Effector memory CD4-positive, alpha-beta T cell (primary cell): ENCODE measurements around the gene TMBIM4.

Source experiments
- DNase-seq, 3 donors: peaks; one replicate each; pipeline ENCODE4 v3.0.0-alpha.2; 2020
- H3K27ac ChIP-seq: 2 replicates; pipeline ENCODE4 v1.7.0; 2013; ENCODE audit warnings: mild to moderate bottlenecking, low read length, moderate library complexity; ENCODE audit not compliant: insufficient read depth, poor library complexity, severe bottlenecking
- H3K27me3 ChIP-seq: replicated peaks from 2 replicates; pipeline ENCODE4 v1.7.0; 2013; ENCODE audit warnings: mild to moderate bottlenecking, low read length; ENCODE audit not compliant: insufficient read depth, control insufficient read depth, poor library complexity, severe bottlenecking
- H3K36me3 ChIP-seq: 2 replicates; pipeline ENCODE4 v1.7.0; 2013; ENCODE audit warnings: mild to moderate bottlenecking, low read length, moderate library complexity; ENCODE audit not compliant: control insufficient read depth, insufficient read depth
- H3K4me1 ChIP-seq: 2 replicates; pipeline ENCODE4 v1.7.0; 2013; ENCODE audit warnings: low read length, mild to moderate bottlenecking; ENCODE audit not compliant: control insufficient read depth, insufficient read depth, poor library complexity, severe bottlenecking
- H3K4me3 ChIP-seq: 2 replicates; pipeline ENCODE4 v1.7.0; 2013; ENCODE audit warnings: low read length, low read depth, mild to moderate bottlenecking; ENCODE audit not compliant: insufficient read depth, poor library complexity, severe bottlenecking
- H3K9me3 ChIP-seq: 2 replicates; pipeline ENCODE4 v1.7.0; 2013; ENCODE audit warnings: mild to moderate bottlenecking, low read length, moderate library complexity; ENCODE audit not compliant: control insufficient read depth

The TMBIM4 gene

GRCh38 chr12:66143868-66144267 lies 25.9 kb downstream of the TMBIM4 start:
- Histone ChIP-seq H3K27ac (no peak overlapping the region), H3K4me3 (no peak overlapping the region), H3K4me1 (no peaks in the 10 kb centered on the region), H3K27me3 (no peaks in the 10 kb centered on the region), H3K36me3 (peaks cover 70% of the 10 kb centered on the region), H3K9me3 (no peaks in the 10 kb centered on the region)
- no peak for DNase-seq

- H3K27ac ChIP-seq = no peak overlapping the region
- no peaks in the 10 kb centered on the region for H3K9me3 ChIP-seq
- peaks cover 74% of the 10 kb centered on the region for H3K36me3 ChIP-seq
Measured at GRCh38 chr12:66142826-66143225, 27.0 kb downstream of the TMBIM4 start.

DNA sequence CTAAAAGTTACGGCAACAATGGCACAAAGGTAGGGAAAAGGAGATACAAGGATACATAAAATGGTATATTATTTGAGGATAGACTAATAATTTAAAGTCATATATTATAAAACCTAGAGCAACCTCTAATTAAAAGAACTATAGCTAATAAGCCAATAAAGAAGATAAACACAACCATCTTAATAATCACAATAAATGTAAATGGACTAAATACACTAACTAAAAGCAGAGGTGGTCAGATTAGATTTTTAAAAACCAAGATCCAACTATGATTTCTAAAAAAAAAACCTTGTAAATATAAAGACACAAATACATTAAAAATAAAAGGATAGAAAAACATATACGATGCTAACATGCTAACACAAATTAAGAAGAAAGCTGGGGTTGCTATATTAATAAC lies 28.5 kb downstream of the TMBIM4 start:
- no peak overlapping the region for H3K4me3 ChIP-seq
- no peaks in the 10 kb centered on the region for H3K4me1 ChIP-seq
- H3K9me3 ChIP-seq = no peaks in the 10 kb centered on the region
- peaks cover 74% of the 10 kb centered on the region for H3K36me3 ChIP-seq
- no peaks in the 10 kb centered on the region for H3K27me3 ChIP-seq
- no peak overlapping the region for H3K27ac ChIP-seq
- DNase-seq = no peak

More at GRCh38 chr12:66142826-66143225, 27.0 kb downstream of the TMBIM4 start:
- Histone ChIP-seq H3K4me3 (no peak overlapping the region), H3K4me1 (no peaks in the 10 kb centered on the region), H3K27me3 (no peaks in the 10 kb centered on the region)
- DNase-seq = no peak

- Histone ChIP-seq H3K9me3 (no peaks in the 10 kb centered on the region), H3K27ac (no peak overlapping the region), H3K27me3 (no peaks in the 10 kb centered on the region), H3K4me1 (no peaks in the 10 kb centered on the region), H3K4me3 (no peak overlapping the region), H3K36me3 (peaks cover 68% of the 10 kb centered on the region)
- DNase-seq = no peak
Measured at GRCh38 chr12:66140731-66141130, 29.1 kb downstream of the TMBIM4 start.

DNA sequence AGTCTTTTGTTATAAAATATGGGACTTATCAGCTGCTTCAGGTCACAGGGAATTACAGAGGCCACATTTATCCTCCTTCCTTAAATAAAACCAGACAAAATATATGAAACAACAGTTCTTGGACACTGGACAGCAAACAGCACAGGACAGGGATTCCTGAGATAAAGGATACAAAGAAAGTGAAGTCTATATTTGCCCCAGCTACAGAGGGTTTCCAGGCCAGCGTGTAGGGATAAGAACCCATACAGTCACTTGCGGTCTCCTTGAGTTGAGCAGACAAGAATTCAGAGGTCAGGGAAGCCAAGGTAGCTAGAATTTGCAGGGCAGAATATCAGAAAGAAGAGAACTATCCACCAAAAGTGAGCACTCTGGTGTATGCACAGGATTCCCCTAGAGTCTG lies 30.5 kb downstream of the TMBIM4 start:
- H3K9me3 ChIP-seq = no peaks in the 10 kb centered on the region
- no peak overlapping the region for H3K27ac ChIP-seq
- no peak overlapping the region for H3K4me3 ChIP-seq
- peaks cover 54% of the 10 kb centered on the region for H3K36me3 ChIP-seq
- no peaks in the 10 kb centered on the region for H3K4me1 ChIP-seq
- H3K27me3 ChIP-seq = no peaks in the 10 kb centered on the region
- DNase-seq = no peak

DNA sequence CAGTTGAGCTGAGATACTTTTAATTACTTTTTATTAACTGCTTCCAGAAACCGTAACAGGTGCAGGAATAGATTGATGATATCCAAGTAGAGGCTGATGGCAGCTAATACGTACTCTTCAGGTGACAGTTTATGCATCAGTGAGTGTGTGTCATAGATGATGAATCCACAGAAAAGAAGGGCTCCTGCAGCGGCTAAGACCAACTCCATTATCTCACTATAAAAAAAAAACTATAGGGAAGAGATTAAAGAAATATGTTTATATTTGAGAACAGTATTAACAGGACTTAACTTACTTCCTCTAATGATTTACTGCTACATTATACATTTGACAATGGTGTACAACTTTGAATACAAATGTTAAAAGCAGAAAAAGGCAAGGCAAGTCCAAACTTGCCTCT lies 31.9 kb downstream of the TMBIM4 start:
- Histone ChIP-seq H3K27me3 (no peaks in the 10 kb centered on the region), H3K4me3 (no peak overlapping the region), H3K27ac (no peak overlapping the region)

GRCh38 chr12:66132408-66132807 lies 37.4 kb downstream of the TMBIM4 start:
- Histone ChIP-seq H3K4me3 (no peak overlapping the region), H3K36me3 (peaks cover 12% of the 10 kb centered on the region), H3K27me3 (no peaks in the 10 kb centered on the region), H3K4me1 (peaks cover 7% of the 10 kb centered on the region), H3K27ac (no peak overlapping the region), H3K9me3 (no peaks in the 10 kb centered on the region)
- DNase-seq = no peak

More for the DNA sequence above, 31.9 kb downstream of the TMBIM4 start:
- DNase-seq = no peak
- no peaks in the 10 kb centered on the region for H3K4me1 ChIP-seq
- peaks cover 46% of the 10 kb centered on the region for H3K36me3 ChIP-seq
- no peaks in the 10 kb centered on the region for H3K9me3 ChIP-seq

DNA sequence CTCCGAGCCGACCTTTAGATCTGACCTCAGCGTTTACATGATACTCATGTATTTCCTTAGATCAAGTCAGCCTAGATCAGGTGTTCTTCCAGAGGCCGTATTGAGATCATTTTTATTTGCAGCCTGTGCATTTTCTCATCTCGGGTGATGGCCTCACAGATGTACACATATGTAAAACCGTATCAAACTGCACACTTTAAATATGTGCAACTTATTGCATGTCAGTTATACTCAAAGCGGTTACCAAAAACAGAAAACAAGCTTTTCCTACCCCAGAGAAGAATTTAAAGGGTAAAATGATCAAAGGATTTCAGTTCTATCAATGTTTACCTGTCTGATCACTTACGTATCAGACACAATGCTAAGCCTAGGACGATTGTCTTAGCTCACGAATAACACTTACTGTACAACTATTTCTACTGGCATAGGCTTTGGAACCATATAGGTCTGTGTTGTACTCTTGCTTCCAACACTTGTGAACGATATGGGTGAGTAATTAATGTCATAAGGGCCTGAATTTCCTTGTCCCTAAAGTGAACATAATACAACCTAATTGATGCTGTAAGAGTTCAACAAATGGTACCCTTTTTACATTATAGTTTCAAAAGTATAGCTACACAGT lies 38.6 kb downstream of the TMBIM4 start:
- H3K36me3 ChIP-seq = peaks cover 20% of the 10 kb centered on the region
- no peak for DNase-seq
- peaks cover 7% of the 10 kb centered on the region for H3K4me1 ChIP-seq
- H3K27me3 ChIP-seq = no peaks in the 10 kb centered on the region
- H3K9me3 ChIP-seq = no peaks in the 10 kb centered on the region
- peak overlapping the region; percentile 72 for H3K4me3 ChIP-seq
- H3K27ac ChIP-seq = peak overlapping the region; percentile 79

DNA sequence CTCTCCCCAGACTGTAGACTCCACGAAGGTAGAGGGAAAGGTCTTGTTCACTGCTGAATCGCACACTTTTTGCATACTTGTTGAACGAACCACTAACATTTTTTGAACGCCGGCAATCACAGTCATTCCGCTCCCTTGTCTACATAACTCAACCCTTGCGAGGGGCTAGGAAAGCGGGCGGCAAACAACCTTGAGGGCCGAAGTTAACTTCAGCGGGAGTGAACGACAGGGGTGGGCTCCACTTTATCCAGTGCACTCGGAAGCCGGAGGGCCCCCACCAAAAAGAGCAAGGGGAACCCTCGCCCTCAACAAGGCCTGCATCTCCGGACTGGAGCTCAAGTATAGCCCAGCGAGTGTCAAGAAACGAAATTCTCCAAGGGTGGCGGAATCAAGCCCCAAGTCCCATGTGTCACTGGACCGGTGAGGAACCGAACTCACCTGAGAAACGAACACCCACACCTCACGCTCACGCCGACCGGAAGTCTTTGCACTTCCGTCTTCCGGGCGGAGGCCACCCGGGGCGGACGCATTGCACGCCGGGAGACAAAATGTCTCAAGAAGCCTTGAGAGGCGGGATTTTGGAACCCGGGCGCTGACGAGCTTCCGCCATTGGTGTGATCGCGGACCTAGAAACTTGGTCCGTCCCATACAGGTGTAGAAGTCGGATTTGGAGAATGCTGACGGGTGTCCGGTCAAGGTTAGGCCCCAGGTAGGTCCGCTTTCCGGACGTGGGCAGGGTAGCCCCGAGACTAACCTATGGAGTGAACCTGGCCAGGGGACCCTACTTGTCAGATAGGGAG lies 39.3 kb downstream of the TMBIM4 start, which contains the start of gene LLPH:
Gene LLPH (minus strand): TSS at position 484 of the 800 bp plus-strand sequence. CDS start 1,644 bp downstream, outside the sequence.
- peak; percentile 73 to 83 (median 79) for DNase-seq
- peaks cover 24% of the 10 kb centered on the region for H3K36me3 ChIP-seq
- peak within 1 kb of the TSS; percentile 72 for H3K4me3 ChIP-seq
- peaks cover 7% of the 10 kb centered on the region for H3K4me1 ChIP-seq
- peak within 1 kb of the TSS; percentile 79 for H3K27ac ChIP-seq
- no peaks in the 10 kb centered on the region for H3K27me3 ChIP-seq
- H3K9me3 ChIP-seq = no peaks in the 10 kb centered on the region

DNA sequence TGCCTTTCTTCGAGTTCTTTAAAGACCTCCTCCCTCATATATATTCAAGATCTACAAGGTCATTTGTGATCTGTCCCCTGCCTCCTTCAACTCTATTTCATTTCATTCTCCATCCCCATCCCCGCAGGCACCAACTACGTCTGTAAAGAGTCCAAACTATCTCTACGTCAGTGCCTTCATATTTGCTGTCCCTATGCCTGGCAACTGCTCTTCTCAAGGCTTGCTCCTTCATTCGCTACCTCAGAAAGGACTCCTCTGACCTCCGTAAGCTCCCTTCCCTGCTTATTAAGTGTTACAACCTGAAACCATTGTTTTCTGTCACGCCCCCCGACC lies 39.9 kb downstream of the TMBIM4 start:
- Histone ChIP-seq H3K36me3 (peaks cover 29% of the 10 kb centered on the region), H3K9me3 (no peaks in the 10 kb centered on the region), H3K27ac (peak overlapping the region; percentile 79), H3K4me1 (peaks cover 7% of the 10 kb centered on the region), H3K4me3 (peak overlapping the region; percentile 72), H3K27me3 (no peaks in the 10 kb centered on the region)
- DNase-seq = no peak
